ENCODE measurements around the gene RPLP1.

Gene RPLP1

DNA sequence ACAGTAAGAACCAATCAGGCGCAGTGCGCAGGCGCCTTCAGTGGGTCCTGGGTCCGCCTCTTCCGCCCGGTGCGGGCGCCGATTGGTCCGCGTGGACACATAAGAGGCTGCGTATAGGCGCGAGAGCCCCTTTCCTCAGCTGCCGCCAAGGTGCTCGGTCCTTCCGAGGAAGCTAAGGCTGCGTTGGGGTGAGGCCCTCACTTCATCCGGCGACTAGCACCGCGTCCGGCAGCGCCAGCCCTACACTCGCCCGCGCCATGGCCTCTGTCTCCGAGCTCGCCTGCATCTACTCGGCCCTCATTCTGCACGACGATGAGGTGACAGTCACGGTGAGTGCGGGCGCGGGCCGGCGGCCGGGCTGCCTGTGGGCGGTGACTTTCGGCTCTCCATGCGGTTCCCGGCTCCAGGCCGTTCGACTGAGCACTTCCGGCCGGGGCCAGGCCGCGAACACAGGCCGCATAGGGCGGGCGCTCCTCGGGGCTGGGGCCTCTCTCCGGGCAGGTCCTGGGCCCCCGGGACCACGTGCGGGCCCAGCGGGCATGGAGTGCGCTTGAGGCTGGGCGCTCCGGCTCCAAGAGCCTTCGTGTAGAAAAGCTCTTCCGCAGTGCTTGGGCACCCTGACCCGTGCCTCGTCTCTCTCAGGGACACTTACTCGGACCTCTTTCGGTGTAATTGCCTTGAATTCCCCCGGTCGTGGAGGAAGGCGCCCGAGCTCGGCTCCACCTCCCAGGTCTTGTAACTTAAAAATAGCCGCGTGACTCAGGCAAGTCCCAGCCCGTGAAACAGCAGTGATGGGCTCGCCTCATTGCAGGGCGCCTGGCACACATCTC, at the start of gene RPLP1:
Gene RPLP1, plus strand, starts transcription at position 127 of the 830 bp plus-strand sequence. Its CDS starts 131 bp downstream, at position 258.
- DNase-seq, result peak; percentile 67 to 97 (median 93)

DNA sequence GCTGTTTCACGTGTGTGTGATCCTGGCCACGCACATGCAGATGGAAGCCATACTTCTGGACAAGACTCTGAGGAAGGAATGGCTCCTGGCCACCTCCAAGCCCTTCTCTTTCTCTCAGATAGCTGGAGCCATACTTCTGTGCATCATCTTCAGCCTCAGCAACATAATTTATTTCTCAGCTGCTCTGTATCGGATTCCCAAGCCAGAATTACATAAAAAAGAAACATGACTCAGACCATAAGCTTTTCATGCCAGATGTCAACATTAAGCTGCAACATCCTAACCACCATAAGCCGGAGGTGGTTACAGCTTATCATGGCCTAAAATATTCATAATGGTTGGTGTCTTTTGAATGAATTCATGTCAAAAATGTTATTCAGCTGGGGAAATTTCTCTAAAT, 49.0 kb upstream of the RPLP1 start:
- DNase-seq, result no peak

DNA sequence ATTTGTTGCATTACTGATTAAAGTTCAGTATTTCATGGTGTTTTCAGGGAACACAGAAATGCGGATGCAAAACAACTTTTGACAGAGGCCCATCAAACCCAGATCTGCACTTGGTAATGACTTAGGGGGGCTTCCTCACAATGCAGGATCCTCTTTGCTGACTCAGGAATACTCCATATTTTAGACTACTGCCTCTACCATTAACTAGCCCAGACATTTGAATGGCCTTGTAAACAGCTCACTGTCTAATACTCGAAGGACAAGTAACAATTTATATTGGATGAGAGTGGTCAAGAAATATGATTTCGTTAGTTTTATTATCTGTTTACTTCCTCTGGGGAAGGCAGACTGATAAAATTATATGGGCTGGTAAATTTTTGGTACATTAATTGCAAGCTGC, 47.5 kb upstream of the RPLP1 start:
- DNase-seq, result no peak

DNA sequence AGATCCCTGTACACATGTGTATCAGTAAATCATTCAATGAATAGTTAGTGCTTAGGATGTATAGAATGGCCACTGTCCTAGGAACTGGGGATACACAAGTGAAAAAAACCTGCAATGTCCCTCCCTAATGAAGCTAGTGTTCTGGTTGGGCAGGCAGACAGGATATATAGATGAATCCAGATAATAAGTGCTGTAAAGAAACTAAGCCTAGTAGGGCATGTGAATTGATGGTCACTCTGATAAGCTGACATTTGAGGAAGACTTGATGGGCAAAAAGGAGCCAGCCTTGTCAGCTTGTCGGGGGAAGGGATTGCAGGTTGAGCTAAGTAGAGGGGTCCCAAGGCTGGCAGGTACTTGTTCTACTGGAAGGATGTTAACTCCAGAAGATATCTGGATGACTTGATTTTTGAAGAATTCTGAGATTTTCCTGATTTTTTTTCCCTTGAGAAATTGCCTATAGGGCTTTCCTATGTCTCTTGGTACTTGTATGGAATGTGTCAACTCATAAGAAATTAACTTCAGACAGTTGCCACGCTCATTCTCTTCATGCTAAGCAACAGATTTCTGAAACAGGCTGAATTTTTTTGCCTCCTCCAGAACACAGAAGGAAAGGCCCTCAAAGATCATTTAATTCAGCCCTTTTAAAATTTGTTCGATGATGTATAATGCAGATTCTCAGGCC, 44.8 kb upstream of the RPLP1 start:
- no peak for DNase-seq

DNA sequence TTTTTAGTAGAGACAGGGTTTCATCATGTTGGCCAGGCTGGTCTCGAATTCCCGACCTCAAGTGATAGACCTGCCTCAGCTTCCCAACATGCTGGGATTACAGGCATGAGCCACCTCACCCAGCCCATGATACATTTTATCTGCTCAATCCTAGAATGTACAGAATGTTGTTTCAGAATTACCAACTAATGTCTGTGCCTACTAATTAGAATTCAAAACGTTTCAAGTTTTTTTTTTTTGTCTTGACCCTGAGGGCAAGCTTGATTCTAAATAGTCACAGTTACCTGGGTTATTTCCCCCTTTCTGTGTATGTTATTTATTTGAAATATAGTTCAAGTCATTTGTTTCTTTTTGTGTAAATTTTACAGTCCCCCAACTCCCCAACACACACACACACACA, 43.8 kb upstream of the RPLP1 start:
- DNase-seq, result no peak

DNA sequence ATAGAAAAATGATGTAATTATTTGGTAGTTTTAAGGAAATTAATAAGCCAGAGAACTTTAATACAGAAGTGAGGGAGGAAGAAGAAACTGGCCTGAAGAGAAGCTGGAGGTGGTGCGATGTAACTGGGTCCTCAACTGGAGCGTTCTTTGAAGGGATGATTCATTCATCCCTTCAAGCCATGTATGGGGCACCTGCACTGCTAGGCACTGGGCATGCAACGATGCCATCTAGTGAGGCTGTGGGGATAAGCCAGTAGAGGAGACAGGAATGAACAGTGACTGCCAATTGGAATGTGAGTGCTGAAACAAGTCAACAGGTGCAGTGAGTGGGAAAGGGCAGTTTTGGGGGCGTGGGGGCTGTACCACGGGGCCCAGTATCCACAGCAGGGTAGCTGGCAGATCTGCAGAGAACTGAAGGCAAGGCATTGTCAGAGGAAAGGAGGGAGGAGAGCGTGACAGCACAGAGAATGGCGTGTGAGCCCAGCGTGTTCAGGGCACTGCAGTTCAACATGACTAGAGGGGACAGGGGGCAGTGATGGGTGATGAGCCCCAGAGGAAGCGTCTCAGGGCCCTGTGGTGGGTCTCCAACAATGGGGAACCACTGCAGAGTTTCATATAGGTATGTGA, 42.3 kb upstream of the RPLP1 start:
- peak in 8 of 51 donors; percentile 6 to 29 (median 16) for DNase-seq

DNA sequence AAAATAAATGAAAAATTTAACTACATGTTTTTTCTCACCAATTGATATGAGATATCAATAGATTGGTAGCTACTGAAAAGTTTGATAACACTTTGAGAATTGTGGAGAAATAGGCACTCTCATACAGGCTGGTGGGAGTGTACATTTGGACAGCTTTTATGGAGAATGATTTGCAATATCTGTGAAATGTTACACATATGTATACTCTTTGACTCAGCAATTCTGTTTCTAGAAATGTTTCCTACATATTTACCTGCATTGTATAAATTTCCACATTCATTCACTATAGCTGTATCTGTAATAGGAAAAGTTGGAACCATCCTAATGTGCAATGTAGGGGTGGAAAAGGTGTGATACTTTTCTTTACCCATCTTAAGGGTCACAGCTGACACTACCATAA, 40.3 kb upstream of the RPLP1 start:
- no peak for DNase-seq

DNA sequence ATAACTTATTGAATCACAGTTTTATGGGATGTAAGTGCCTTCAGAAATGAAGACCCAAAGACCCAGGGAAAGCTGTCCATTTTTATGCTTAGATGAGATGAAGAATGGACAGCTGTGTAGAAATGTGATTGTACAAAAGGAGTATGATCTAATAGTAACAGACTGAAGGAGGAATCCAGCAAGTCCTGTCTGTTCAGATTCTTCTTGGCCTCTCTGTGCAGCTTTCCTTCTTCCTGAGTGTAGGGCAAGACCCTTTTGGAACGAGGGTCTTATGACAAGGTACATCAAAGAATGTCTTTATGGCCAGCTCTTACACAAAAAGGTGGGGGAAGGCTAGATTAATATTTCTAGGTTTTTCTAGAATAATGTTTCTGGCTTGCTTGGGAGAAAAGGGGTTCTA, 39.9 kb upstream of the RPLP1 start:
- no peak for DNase-seq

DNA sequence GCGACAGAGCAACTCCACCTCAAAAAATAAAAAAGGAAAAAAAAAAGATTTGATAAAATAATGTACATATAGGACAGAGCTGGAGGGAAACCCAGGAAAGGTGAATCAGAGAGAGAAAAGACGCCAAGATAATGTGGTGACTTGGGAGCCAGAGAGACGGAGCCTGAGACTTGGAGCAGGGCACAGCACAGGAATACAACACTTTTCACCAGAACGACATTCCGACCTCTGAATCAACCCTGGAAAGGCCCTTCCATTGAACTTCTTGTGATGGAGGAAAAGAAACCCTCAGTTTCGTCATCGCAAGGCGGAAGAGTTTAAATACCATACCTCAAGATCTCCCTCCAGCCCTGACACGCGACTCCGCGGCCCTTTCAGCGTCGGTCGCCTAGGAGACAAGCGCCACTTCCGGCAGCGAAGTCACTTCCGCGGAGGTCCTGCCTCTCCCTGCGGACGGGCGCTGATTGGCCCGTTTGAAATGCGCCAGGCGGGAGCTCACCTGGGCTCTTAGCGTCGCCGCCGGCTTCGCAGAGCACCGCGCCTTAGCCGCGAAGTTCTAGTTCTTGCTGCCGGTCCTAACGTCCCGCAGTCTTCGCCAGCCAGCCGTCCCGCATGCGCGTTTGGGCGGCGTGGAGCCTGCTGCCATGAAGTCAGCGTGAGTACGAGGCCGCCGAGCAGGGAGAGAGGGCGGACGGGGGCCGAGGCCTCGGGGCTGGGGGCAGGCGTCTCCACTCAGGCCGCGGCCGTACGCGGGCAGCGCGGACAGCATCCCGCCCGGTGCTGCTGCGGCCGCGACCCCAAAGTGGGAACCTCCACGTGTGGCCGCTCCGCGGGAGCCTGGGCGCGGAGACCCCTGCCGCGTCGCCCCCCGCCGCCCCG, 38.6 kb upstream of the RPLP1 start, which contains the start of gene KIF23:
Gene KIF23, plus strand, starts transcription at position 528 of the 879 bp plus-strand sequence. Its CDS starts 117 bp downstream, at position 645.
- peak in 49 of 51 donors; percentile 6 to 93 (median 71) for DNase-seq

DNA sequence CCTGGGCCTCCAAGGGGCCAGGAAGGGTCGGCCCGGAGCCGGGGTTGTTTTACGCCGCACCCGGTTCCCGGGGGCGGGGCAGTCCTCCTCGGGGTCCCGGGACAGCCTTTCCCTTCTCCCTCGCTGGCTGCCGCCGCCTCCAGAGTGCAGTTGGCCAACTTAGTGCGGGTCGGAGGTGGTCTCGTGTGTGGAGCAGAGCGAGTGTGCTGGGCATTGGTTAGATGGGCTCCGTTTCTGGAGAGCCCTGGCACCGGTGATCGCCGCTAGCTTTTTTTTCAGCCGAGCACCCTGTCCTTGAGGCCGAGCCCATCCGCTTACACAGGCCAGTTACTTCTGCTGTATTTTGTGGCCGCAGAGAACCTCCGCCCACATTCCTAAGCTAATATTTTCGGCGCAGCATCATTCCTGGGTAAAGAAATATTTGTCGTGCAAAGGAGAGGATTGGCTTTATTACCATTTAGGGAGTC, 37.9 kb upstream of the RPLP1 start:
- DNase-seq, result no peak

DNA sequence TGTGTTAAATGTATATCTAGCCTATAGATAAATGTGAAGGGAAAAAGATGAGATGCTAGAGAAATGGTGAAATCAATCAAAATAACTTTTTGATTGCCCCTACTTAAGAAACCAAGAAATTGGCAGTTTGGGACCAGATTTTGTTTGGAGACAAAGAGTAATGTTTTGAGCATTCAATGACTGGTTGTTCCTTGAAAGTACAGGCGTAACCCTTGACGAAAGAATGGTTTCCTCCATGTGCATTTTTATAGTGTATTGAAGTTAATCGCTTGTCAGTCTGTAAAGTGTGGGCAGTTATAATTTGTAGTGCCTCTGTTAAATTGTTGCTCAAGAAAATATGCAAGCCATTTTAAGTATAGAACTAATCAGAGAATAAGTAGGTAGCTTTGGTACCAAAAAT, 37.2 kb upstream of the RPLP1 start:
- DNase-seq, result no peak

DNA sequence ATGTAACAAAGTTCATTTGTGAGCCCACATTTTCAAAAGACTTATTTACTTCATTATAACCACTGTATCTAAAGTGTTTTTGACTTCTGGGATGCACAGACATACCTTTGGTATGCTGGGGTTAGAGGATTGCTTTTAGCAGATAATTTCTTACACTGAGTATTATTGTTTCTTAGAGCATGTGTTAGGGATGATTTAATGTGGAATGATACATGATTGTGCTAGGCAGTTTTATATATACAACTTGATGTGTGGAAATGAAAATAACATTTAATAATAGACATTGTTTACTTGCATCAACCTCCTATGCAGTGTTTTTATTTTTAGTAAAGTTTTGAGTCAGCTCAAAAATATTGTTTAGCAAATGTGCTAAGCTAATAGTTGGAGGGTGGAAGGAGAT, 35.0 kb upstream of the RPLP1 start:
- DNase-seq, result no peak

DNA sequence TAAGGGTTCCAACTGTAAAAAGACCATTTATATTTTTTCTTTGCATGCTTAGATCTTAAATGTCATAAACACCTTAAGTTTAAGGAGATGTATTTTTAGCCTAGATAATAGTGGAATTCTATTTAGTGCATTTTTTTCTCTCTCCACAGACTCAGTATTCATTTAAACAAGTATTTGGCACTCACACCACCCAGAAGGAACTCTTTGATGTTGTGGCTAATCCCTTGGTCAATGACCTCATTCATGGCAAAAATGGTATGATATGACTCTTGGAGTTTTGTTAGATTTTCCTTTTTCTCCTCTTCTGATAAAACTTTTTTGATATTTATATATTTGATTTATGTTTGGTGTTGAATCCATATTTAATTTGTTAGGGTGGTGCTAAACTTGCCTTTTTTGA, 31.1 kb upstream of the RPLP1 start:
- DNase-seq, result no peak

DNA sequence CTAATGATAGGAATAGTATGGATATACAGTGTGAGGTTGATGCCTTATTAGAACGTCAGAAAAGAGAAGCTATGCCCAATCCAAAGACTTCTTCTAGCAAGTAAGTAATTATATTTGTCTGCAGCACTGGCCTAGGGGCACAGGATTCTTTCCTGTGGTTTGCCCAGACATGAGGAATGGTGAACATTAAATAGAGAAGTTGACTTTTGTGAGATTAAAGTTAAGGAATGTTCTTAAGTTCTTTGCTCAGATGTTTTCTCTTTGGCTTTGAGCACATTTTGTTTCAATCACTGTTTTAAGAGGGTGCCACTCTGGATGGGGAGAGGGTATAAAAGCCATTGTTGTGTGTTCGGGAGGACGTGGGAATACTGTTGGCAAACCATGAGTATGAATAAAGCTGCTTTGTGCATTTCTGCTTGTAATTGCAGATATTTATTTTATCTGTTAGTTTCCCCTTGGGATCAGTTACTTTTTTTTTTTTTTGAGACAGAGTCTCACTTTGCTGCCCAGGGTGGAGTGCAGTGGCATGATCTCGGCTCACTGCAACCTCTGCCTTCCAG, 30.2 kb upstream of the RPLP1 start:
- no peak for DNase-seq

DNA sequence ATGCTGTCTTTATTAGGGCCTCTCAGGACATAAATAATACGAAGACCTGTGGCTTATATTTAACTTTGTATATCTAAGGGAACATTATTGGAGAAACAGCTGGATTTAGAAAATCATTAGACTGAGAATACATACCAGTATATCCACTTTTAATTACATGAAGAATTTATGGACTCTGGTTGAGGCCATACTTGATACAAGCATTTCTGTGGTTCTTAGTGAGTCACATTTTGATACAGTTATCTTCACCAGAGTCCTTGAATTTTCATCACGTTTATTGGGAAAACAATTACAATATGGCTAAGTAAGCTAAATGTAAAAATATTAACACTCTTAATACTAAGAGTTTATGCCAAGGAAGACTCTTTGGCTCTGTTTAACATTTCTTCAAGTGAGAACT, 28.6 kb upstream of the RPLP1 start:
- DNase-seq, result no peak

DNA sequence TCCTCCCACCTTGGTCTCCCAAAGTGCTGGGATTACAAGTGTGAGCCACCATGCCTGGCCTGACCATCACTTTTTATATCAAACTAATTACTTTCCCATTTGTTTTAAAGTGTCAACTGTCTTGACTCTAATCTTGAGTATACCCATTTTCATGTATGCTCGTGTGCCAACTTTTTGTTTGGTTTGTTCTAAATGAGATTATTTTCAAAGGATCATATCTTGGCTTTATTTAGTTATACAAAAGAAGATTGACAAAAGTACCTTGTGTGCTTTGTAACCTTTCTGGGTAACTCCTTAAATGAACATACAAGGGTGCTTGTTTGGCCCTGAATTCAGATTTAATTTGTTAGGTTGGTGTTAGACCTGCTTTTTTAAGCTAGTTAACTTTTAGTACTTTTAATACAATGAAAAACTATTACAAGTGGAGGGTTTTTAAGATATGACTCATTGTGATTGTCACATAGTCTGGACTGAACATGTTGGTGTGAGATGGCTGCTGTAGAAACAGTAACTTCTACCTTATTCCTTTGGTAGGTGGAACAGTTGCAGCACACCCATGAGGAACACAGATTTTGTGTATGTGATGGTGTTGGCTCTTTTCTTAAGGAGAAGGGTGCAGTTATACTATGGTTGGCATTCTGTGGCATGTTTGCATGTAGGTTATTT, 27.7 kb upstream of the RPLP1 start:
- no peak for DNase-seq

DNA sequence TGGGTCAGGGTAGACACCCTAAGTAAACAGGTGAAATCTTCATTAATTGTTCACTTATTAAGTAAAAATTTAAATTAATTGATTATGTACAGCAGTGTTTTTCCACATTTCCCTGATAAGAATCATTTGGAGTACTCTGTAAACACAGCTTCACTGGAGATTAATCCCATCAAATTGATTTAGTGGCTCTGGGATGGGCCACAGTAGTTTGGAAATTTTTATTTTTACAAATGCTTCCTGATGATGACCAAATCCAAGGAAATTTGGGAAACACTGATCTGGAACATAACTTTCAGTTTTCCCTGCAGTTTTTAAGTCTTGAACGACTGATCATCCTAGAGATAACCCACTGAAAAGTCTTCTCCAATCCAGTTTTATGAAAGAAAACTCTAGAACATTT, 18.8 kb upstream of the RPLP1 start:
- DNase-seq, result no peak

DNA sequence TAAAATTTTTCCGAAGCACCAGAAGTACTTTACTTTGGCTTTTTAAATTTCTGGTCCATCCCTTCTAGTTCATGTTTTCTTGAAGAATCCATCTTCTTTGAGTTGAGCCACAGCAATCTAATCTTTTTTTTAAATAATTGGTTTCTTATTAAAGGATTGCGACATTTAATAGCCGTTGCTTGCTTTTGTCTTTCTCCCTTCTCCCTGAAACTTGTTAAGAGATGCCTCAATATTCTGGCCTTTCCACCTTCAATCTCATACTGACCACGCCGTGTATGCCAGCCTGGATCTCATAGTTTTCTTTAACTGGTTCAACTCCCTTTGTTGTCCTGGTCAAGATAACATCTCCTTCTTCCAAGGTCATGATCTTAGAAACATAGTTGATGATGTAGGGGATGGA, 18.4 kb upstream of the RPLP1 start:
- no peak for DNase-seq

DNA sequence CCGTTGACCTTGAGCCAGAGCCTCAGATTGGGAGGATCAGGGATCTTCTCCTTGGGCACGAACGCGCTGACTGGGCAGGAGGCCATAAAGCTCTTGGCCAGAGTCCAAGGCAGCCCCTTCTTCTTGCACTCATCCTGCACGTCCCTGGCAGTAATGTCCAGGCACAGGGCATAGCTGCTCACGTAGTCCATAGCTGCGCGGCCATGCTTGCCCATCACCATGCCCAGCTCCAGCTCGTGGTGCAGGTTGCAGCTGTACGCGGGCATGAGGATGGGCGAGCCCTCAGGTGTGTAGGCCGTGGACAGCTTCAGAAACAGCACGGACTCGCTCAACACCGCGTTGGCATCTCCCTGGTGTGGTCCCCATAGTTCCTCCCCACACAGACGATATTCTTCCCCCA, 17.9 kb upstream of the RPLP1 start:
- DNase-seq, result no peak

DNA sequence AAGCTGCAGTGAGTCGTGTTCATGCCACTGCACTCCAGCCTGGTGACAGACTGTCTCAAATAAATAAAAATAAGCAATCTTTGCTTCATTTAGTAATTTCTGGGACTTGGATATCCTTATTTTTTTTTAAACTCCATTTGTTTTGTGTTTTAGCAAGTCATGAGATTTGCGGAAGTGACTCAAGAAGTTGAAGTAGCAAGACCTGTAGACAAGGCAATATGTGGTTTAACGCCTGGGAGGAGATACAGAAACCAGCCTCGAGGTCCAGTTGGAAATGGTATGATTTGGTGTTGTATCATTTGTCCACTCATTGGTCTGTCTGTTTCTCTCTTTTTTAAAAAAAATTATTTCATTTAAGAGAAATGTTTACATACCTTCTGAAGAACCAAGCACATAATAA, 16.6 kb upstream of the RPLP1 start:
- no peak for DNase-seq

Measured in hypothalamus (tissue), 51 donors.